GM19328 (cell line): Measurements from ENCODE around the gene EIF4ENIF1.
A peak's percentile ranks its signal among the peaks of the same experiment; 100 is the strongest.
"Not testable (repeated sequence)": the region's sequence is repeated elsewhere in the genome, so short reads cannot be mapped to it uniquely, and the experiment has no call there.

Source experiments
- ATAC-seq: cut with Tn5 transposase; IDR thresholded peaks from one replicate; pipeline ENCODE4 v1.9.1; 2021; ENCODE audit warnings: mild to moderate bottlenecking, moderate library complexity; ENCODE audit not compliant: unreplicated experiment

The EIF4ENIF1 gene, protein sequence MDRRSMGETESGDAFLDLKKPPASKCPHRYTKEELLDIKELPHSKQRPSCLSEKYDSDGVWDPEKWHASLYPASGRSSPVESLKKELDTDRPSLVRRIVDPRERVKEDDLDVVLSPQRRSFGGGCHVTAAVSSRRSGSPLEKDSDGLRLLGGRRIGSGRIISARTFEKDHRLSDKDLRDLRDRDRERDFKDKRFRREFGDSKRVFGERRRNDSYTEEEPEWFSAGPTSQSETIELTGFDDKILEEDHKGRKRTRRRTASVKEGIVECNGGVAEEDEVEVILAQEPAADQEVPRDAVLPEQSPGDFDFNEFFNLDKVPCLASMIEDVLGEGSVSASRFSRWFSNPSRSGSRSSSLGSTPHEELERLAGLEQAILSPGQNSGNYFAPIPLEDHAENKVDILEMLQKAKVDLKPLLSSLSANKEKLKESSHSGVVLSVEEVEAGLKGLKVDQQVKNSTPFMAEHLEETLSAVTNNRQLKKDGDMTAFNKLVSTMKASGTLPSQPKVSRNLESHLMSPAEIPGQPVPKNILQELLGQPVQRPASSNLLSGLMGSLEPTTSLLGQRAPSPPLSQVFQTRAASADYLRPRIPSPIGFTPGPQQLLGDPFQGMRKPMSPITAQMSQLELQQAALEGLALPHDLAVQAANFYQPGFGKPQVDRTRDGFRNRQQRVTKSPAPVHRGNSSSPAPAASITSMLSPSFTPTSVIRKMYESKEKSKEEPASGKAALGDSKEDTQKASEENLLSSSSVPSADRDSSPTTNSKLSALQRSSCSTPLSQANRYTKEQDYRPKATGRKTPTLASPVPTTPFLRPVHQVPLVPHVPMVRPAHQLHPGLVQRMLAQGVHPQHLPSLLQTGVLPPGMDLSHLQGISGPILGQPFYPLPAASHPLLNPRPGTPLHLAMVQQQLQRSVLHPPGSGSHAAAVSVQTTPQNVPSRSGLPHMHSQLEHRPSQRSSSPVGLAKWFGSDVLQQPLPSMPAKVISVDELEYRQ

DNA sequence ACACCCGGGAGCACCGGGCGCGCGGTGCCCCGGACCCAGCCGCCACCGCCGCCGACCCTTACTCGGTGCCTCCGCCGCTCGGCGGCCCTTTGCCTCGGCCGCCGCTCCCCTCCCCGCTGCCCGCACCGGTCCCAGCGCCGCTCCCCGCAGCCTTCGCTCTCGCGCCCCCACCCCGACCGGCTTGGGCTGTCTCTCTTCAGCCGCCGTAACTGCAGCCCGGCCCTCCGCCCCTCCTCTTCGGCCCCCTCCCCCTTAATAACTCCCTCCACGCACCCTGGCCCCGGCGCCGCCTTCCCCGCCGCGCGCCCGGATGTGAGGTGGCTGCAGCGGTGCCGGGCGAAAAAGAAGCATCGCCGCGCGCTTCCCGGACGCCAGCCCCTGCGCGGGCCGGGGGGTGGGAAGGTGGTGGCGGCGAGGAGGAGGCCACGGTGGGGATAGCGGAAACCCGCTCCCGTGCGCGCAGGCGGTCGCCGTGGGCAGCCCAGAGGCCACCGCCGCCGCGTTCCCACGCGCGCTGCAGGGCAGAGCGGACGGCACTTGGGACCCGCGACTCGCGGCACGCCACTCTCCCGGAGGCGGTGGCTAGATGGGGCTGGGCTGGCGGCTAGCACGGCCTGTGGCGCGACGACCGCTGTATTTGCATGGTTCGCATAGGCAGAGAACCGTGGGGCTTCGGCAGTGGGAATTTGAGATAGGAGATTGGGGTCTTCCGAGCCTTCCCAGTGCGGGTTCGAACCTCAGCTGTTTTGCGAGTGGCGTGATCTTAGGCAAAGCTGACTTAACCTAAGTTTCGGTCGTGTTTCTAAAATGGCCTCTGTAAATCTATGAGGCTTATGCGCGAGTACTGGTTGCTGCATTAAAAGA lies at the start of gene EIF4ENIF1:
EIF4ENIF1 (minus strand) TSS at position 211 of the 864 bp plus-strand sequence. CDS start 1,124 bp downstream, outside the sequence.
- ATAC-seq: peak; percentile 37

DNA sequence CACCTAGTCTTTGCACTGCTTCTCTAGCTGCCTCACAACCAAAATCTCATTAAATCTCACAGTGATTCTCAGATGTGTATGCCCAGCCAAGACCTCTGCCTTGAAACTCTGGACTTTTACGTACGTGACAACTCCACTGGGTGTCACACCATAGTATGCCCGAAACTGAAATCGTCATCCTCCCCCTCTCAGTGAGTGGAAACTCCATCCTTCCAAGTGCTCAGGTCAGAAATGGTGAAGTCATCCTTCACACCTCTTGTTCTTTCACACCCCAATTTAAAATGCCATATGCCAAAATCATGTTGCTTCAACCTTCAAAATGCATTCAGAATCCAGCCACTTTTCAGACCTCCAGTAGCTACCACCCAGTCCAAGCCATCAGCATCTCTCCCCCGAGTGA lies 49.2 kb upstream of the EIF4ENIF1 start:
- no peak for ATAC-seq

DNA sequence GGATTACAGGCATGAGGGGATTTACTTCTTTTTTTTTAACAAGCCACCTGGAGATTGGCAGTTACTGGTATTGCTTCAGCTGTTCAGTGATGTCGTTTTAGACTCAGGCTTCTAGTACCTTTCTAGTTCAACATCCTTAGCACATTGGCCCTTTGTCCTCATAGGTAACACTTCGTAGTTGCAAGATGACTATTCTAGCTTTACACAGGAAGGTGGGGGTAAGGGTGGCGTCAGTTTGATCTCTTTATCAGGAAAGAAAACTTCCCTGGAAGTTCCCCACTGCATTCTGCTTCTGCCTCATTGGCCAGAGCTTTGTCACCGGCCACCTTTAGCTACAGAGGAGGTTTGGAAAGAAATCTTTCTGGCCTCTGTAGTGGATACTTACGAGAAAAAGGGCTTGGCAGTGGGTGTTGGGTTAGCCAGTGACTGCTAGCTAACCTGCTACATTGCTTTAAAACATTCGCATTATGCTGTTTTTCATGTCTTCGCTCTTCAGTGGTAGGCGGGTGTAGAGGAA lies 47.4 kb upstream of the EIF4ENIF1 start:
- no peak for ATAC-seq

DNA sequence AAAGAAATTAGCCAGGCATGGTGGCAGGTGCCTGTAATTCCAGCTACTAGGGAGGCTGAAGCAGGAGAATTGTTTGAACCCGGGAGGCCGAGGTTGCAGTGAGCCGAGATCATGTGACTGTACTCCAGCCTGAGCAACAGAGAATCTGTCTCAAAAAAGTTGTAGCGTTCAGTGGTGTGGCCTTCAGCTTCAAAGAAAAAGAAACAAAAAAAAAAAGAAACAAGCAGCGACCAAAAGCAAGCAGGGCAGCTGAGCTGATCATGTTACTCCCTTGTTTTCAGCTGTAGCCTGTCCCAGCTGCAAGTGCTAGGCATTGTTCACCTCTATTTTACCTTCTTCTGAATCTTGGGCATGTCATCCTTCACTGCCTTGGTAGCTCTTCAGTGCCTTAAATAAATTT lies 43.7 kb upstream of the EIF4ENIF1 start:
- ATAC-seq: no peak

DNA sequence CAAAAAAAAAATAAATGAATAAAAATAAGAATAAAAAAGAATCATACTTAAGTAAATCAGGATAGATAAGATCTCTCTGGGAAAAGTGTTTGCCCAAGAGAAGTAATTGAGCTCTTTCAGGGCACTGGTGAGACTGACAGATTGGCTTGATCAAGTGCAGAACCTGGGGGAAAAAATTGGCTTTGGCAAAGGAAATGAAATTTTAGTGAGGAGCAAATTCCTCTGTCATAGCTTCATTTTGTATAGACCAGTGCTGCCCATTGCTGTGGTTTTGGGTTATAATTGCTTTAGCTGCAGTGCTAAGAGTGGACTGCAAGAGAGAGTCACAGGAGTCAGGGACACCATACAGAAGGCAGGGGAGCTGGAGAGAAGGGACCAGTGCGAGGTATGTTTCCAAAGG lies 42.4 kb upstream of the EIF4ENIF1 start:
- ATAC-seq: no peak

DNA sequence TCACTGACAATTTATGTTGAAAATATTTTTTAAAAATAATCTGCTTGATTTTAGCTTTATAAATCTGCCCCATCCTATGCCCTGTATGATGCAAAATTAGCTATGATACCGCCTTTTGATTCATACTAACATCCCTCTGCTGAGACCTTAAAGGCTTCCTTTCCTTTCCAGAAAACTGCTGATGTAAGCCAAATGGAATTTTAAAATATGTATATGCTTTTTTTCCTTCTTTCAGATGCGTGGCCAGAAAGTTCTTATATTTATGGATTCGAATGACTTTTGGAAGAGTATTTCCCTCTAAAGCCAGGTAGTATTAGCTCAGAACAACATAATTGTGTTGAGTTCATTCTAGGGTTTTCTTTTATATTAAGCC lies 41.2 kb upstream of the EIF4ENIF1 start:
- no peak for ATAC-seq

DNA sequence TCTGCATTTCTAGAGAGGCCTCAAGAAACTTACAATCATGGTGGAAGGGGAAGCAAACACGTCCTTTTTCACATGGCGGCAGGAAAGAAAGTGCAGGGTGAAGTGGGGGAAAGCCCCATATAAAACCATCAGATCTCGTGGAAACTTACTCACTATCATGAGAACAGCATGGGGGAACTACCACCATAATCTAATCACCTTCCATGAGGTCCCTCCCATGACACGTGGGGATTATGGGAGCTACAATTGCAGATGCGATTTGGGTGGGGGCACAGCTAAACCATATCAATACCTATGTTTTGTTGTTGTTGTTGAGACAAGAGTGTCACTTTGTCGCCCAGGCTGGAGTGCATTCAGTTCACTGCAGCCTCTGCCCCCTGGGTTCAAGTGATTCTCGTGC lies 36.6 kb upstream of the EIF4ENIF1 start:
- no peak for ATAC-seq

DNA sequence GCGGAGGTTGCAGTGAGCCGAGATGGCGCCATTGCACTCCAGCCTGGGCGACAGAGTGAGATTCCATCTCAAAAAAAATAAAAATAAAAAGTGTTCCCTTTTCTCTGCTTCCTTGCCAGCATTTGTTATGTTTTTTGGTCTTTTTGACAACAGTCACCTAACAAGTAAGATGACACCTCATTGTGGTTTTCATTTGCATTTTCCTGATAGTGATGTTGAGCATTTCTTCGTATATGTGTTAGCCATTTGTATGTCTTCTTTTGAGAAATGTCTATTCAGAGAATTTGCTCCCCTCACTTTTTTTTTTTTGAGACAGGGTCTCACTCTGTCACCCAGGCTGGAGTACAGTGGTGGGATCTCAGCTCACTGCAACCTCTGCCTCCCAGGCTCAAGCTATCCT lies 34.5 kb upstream of the EIF4ENIF1 start:
- ATAC-seq: not testable (repeated sequence)

DNA sequence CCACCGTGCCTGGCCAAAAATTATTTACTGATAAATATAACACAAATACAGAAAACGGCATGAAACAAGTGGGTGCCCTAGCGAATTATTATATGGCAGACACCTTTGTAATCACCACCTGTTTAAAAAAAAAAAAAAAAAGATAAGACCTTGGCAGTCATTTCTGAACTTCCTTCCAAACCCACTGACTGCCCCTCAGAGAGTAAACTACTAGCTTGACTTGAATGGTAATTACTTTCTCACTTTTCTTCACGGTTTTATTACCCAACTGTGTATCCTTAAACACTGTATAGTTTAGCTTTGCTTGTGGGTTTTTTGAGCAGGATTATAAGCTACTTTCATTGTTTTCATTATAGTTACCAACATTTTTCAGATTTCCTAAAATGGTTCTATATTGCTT lies 30.4 kb upstream of the EIF4ENIF1 start:
- ATAC-seq: no peak

DNA sequence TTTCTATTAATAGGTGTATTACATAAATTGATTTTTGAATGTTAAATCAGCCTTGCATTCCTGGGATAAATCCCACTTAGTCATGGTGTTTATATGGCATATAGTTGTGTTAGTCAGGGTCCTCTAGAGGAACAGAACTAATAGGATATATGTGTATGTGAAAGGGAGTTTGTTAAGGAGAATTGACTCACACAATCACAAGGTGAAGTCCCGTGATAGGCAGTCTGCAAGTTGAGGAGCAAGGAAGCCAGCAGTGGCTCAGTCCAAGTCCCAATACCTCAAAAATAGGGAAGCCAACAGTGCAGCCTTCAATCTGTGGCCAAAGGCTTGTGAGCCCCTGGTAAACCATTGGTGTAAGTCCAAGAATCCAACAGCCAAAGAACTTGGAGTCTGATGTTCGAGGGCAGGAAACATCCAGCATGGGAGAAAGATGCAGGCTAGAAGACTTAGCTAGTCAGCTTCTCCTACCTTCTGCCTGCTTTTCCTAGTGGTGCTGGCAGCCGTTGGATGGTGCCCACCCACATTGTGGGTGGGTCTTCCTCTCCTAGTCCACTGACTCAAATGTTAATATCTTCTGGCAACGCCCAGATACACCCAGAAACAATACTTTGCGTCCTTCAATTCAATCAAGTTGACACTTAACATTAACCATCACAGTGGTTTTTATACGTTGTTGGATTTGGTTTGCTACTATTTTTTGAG lies 19.6 kb upstream of the EIF4ENIF1 start:
- no peak for ATAC-seq

DNA sequence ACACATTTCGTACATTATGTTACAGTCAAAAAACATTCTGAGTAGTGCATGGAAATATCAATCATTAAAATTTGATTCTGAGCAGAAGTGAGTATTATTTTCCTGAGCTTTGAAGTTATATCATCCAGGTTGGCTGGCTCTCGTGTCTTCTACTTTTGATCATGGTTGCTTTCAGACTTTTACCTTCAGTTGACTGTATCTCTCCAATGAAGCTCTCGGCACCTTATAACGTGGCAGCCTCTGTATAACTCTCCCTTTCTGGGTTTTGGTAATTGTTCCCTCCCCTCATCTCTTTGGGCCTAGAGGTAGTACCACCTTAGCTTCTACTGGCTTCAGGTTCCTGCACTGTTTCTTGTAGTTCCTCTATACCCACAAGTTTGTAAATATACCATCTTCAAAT lies 18.9 kb upstream of the EIF4ENIF1 start:
- ATAC-seq: no peak

DNA sequence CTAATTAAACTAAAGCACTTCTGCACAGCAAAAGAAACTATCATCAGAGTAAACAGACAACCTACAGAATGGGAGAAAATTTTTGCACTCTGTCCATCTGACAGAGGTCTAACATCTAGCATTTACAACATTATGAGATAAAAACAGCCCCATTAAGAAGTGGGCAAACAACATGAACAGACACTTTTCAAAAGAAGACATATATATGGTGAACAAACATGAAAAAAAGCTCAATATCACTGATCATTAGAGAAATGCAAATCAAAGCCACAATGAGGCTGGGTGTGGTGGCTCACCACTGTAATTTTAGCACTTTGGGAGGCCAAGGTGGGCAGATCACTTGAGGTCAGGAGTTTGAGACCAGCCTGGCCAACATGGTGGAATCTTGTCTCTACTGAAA lies 17.9 kb upstream of the EIF4ENIF1 start:
- not testable (repeated sequence) for ATAC-seq

DNA sequence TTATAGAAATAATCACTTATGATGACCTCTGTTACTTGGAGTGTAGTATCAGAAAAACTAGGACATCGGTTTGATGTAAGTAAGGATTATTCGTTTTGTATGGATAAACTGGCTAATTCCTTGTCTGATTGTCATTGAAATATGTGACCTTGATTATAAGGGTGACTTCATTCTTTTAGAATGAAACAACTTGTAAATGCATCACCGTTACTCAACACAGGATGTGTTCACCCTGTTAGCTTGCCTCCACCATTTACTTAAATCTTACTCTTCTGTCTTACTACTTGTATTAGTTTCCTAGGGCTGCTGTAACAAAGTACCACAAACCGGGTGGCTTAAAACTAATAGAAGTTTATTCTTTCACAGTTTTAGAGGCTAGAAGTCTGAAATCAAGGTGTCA lies 14.6 kb upstream of the EIF4ENIF1 start:
- ATAC-seq: no peak

DNA sequence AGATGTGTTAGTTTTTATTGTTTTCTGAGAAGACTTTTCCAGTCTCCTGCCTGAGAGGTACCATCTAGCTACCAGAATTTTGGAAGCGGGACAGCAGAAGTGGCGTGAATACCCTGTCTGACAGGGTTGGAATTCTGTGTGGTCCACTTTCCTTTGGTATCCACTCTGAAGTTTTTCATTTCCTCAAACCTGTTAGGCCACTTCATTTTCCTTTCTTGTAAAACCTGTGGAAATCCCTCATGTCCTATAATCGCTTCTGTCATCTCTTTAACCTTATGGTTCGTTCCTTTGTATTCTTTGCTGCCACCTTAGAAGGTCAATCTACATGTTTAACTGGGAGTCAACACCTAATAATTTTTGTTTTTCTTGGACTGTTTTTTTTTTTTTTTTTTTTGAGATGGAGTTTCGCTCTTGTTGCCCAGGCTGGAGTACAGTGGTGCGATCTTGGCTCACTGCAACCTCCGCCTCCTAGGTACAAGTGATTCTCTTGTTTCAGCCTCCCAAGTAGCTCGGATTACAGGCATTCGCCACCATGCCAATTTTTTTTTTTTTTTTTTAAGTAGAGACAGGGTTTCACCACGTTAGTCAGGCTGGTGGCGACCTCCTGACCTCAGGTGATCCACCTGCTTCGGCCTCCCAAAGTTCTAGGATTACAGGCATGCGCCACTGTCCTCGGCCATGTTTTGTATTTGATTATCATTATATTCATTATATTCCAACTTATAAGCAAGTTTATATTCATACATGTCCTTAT lies 13.7 kb upstream of the EIF4ENIF1 start:
- ATAC-seq: no peak

DNA sequence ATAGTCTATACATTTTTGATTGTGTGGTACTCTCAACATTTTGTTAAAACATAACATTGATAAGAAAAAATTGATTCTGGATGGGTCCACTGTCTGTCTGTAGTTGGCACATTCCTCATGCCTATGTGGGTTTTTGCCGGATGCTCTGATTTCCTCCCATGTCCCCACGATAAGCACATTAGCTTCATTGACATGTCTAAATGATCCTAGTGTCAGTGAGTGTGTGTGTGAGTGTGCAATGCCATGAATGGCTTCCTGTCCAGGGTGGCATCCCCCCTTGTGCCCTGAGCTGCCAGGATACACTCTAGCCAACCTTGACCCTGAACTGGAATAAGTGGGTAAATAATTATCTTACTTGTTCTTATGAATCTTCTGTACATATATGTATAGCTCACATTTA lies 12.1 kb upstream of the EIF4ENIF1 start:
- ATAC-seq: no peak

DNA sequence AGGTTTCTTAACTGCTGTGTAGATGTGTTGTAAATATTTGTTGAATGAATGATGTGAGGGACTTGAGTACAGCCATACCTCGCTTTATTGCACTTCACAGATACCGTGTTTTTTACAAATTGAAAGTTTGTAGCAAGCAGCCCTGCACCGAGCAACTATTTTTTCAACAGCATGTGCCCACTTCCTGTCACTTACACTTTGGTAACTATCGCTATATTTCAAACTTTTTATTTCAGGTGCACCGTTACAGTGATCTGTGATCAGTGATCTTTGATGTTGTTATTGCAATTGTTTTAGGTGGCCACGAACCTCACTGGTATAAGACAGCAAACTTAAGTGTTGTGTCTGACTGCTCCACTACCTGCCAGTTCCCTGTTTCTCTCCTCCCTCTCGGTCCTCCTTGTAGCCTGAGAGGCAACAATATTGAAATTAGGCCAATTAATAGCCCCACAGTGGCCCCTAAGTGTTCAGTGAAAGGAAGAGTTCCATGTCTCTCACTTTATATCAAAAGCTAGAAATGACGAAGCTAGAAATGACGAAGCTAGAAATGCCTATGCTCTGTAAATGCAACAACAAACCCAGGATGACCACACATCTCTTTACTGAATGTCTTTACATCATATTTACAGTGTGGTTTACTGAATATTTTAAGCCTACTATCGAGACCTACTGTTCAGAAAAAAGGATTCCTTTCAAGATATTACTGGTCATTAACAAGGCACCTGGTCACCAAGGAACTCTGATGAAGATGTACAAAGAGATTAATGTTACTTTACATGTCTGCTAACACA lies 7.7 kb upstream of the EIF4ENIF1 start:
- ATAC-seq: no peak

DNA sequence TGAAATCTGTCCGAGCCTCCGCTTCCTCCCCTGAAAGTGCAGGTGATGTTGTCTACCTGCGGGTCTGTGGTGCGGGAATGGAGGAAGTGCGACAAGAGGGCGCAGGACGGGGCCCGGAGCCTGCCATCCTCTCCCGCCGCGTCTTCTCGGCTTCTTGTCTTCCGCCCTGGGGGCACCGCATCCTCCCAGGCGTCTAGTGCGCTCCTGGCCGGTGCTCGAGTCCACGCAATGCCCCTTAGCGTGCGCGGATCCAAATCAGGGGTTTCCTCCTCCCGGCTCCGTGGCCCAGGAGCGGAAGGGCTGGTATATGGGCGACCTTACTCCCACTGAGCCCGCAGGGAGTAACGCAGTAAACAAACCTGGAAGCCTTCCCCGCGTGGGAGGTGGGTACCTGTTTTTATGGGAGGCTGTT lies 7.1 kb upstream of the EIF4ENIF1 start:
- ATAC-seq: peak; percentile 12

DNA sequence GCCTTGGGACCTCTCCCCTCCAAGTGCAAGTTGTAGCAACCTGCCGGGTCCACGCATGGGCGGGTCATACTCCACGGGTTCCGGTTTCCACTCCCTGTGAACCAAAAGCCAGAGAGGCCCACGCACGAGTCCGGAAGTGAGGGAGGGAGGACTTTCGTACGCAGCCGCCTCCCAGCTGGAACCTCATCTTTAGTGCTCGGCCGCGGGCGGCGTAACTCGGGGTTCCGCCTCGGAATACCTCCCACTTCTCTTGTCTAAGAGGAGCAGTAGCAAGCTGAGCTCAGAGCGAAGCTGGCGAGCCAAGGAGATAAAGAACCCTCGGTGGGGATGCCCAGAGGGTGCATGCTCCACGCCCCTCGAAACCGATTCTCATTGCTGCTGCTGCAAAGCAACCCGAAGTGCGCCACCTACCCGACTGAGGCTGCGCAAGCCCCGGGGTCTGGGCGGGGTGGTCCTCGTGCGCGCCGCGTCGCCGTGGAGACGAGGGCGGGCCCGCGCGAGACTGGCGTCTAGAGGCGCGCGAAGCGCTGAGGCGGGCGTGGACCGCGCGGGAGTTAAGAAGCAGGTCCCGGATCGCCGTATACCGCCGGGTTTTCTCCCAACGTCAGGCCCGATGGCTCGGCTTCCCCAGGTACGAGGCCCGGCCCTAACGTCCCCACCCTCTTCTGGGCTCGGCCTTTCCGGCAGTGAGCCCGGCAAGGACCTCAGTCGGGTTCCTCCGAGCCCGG lies 6.5 kb upstream of the EIF4ENIF1 start, which contains the start of gene SFI1:
SFI1 (plus strand) TSS at position 530 of the 728 bp plus-strand sequence. CDS start 11,749 bp downstream, outside the sequence.
- ATAC-seq: peak; percentile 68
